B cell (primary cell): ENCODE measurements around the gene ATP5MC2.

Experiments
- CTCF ChIP-seq: fragments of 200-600 bp; IDR thresholded peaks from one replicate; pipeline ENCODE4 v1.8.0; 2022; ENCODE audit warnings: antibody characterized with exemption, mild to moderate bottlenecking
- EZH2 ChIP-seq: IDR thresholded peaks from 2 replicates; pipeline ENCODE4 v1.6.1; 2012; ENCODE audit warnings: borderline replicate concordance, low read depth, mild to moderate bottlenecking, moderate library complexity, low read length; ENCODE audit not compliant: insufficient read depth, poor library complexity, severe bottlenecking

GRCh38 chr12:53625373-53625945, 50.4 kb downstream of the ATP5MC2 start:
- no peak for TF ChIP-seq CTCF
- TF ChIP-seq EZH2 = no peak
